Left colon (tissue), 2 donors: Measurements from ENCODE around the gene ATXN10. TPM values are rescaled to one million over a fixed set of nuclear protein-coding genes. Genes with fewer than 3 reads are reported as not detected.
"Not testable (repeated sequence)": the region's sequence is repeated elsewhere in the genome, so short reads cannot be mapped to it uniquely, and the experiment has no call there.

Experiments used
- ATAC-seq: fragments of 200-7000 bp; cut with Tn5 transposase; one replicate; pipeline ENCODE4 v1.9.1; 2020; ENCODE audit warnings: mild to moderate bottlenecking, moderate library complexity
- DNase-seq, 2 donors: peaks; one replicate each; pipeline ENCODE4 v3.0.0-alpha.2; 2020
- intact Hi-C, 2 donors: fragments of 100-400 bp; cut with DNase I in 1 of 2; cut with micrococcal nuclease in 1 of 2; formaldehyde crosslinking; loops; one replicate each; pipeline versions ENCODE4 v1.11.2 to v1.14.0; 2022; cut with DNase I, micrococcal nuclease
- long read RNA-seq: library from polyadenylated mRNA; unstranded; transcript quantifications from one replicate; pipeline ENCODE4 v2.0.0, GENCODE V29; 2021
- total RNA-seq, 2 donors: library from RNA; stranded (reverse); fragmentation: NEBNext Ultra II Directional; extraction: Animal tissue kit (Norgen Biotek cat#: 25700); gene quantifications; one replicate each; pipeline ENCODE4 v1.2.1, GENCODE V29; 2021
- donor health status: DM: no; HTN: no; CAD: no.
- donor health status: DM: yes; HTN: yes; CAD: no.

ATXN10 gene, protein sequence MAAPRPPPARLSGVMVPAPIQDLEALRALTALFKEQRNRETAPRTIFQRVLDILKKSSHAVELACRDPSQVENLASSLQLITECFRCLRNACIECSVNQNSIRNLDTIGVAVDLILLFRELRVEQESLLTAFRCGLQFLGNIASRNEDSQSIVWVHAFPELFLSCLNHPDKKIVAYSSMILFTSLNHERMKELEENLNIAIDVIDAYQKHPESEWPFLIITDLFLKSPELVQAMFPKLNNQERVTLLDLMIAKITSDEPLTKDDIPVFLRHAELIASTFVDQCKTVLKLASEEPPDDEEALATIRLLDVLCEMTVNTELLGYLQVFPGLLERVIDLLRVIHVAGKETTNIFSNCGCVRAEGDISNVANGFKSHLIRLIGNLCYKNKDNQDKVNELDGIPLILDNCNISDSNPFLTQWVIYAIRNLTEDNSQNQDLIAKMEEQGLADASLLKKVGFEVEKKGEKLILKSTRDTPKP
- 10 to 100 TPM; 65.6 to 69.9 TPM for total RNA-seq
- long read RNA-seq, transcript ATXN10-201 (12 exons, 3,329 nt), result major isoform, 103 of 112 reads
- long read RNA-seq, partial matches to known transcripts, result 1 of 112 reads
- long read RNA-seq, other reads (novel, unspliced or antisense), result 7 of 112 reads

DNA sequence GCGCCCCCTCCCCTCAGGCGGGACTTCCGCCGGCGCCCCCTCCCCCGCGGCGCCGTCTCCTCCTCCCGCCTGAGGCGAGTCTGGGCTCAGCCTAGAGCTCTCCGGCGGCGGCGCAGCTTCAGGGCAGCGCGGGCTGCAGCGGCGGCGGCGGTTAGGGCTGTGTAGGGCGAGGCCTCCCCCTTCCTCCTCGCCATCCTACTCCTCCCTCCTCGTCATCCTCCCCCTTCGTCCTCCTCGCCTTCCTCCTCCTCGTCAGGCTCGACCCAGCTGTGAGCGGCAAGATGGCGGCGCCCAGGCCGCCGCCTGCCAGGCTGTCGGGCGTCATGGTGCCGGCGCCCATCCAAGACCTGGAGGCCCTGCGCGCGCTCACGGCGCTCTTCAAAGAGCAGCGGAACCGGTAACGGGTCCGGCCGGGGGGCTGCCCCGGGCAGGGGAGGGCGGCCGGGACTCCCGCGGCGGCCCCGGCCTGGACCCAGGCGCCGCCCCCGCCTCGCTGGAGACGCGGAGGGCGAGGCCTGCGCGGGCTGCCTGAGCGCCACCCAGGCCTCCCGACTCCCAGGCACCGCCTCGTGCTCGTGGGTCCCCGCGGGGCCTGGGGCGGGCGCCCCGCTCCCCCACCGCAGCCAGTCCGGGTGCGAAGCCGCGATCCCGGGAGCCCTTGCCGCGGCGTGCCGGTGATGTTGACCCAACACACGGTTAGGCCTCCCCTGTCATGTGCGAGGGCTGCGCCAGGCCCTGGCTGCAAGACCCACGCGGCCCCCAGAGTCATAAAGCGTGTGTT lies at the start of gene ATXN10:
Gene ATXN10 (plus strand): TSS at position 52 of the 781 bp plus-strand sequence. CDS start 230 bp downstream, at position 282.
- ATAC-seq (peak; percentile 82), DNase-seq (peak; percentile 61 to 67)
- intact Hi-C loops, result no loop called here

DNA sequence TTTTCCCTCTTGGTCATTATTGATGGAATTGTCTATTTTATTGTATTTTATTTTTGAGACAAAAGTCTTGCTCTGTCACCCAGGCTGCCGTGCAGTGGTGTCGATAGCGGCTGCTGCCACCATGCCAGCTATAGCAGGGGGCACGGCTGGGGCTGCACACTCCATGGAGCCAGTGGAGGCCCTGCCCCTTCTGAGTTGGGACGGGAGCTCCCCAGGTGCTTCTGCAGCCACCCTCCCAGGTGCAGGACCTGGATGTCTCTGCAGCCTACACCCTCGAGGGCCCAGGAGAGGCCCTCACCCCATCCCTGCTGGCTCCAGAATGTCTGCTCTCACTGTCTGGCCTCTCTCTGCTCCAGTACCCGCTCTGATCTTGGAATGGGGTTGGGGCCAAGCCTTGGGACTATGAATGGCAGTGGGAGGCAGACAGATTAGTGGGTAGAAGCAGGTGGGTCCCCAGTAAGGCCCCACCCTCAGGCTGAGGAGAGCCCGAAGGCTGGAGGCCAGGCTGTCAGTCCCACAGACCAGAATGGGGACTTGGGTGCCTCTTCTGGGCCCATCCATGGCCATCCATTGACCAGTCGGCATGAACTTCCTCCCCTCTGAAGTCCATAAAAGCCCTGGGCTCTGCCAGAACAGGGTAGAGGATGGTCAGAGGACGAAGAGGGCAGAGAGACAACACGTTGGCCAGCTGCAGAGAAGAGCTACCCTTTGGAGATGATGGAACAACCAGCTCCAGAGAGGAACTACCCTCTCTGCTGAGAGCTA lies 49.6 kb upstream of the ATXN10 start:
- intact Hi-C loops, result no loop called here
- no peak for ATAC-seq
- no peak for DNase-seq

DNA sequence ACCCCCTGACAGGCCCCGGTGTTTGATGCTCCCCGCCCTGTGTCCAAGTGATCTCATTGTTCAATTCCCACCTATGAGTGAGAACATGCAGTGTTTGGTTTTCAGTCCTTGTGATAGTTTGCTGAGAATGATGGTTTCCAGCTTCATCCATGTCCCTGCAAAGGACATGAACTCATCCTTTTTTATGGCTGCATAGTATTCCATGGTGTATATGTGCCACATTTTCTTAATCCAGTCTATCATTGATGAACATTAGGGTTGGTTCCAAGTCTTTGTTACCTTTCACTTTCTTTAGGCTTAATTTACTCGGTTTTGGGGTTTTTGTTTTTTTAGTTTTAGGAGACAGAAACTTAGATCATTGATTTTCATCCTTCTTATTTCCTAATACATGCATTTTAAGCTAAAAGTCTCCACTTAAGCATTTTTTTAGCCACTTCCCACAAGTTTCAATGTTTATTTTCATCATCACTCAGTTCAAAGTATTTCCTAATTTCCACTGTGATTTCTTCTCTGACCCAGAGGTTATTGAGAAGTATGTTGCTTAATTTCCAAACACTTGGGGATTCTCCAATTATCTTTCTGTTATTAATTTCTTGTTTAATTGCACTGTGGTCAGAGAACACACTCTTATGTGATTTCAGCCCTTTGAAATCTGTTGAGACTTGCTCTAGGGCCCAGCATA lies 48.0 kb upstream of the ATXN10 start:
- ATAC-seq, result not testable (repeated sequence)

DNA sequence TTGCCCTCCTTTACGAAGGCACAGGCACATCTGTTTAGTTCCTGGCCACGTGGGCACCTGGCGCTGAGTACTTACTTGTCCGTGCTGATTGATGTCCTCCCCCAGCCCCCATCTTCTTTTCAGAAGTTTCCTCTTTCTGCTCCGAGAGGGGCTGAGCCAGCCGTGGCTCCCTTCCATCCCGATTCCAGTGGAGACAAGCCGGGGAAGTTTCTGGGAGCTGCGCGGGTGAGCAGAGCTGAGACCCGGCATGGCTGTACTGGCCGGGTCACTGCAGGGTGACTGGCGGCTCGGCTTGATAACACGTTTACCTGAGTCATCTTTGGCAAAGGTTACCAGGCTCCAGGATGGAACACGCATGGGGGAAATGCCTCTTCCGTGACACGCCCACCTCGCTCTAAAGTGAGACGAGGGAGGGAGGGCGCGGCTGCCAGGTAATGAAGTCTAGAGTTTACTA lies 45.4 kb upstream of the ATXN10 start:
- DNase-seq (peak; percentile 85 to 88), ATAC-seq (peak; percentile 97)
- intact Hi-C loops, result no loop called here

More for the DNA sequence above, 48.0 kb upstream of the ATXN10 start:
- DNase-seq, intact Hi-C loops: not testable (repeated sequence)

DNA sequence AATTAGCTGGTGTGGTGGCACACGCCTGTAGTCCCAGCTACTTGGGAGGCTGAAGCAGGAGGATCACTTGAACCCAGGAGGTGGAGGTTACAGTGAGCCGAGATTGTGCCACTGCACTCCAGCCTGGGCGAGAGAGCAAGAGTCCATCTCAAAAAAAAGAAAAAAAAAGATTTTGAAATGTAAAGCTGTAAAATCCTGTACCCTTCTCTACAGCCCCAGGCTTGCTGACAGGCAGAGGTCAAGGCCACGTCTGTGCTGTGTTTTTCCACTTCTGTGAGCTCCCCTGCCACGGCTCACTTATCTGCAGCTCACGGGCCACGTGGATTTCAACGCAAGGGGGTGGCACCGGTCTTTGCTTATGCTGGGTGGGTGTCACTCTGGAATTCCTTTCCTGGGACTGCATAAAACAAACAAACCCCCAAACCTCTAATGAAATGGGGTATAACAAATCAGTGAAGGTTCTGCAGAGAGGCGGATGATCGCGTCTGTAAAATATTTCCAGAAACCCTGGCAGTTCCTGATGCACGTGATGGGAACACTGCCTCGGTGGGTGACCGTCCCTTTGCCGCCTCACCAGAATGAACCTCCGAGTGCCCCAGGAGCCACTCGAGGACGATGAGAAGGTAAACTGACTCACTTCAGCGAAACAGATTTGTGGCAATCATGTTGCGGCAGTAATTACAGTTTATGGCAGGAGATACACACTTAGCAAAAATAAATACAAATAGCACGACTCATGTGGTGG lies 44.0 kb upstream of the ATXN10 start:
- ATAC-seq (no peak), DNase-seq (no peak)
- intact Hi-C loops, result no loop called here

DNA sequence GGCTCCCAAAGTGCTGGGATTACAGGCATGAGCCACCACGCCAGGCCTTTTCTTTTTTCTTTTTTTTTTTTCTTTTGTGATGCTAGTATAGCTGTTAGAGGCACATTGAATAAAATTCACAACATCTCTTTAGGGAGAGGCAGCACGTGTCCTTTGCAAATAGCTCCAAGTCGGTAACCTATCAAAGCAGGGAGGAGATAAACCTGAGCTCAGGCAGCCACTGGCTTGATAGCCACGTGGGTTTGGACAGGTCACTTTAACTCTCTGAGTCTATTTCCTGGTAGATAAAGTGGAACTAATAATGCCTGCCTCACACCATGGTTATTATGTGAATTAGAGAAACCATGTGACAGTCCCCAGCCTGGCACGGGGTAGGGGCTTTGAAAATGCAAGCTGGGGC lies 43.1 kb upstream of the ATXN10 start:
- intact Hi-C loops, result no loop called here
- DNase-seq (no peak), ATAC-seq (peak; percentile 23)

DNA sequence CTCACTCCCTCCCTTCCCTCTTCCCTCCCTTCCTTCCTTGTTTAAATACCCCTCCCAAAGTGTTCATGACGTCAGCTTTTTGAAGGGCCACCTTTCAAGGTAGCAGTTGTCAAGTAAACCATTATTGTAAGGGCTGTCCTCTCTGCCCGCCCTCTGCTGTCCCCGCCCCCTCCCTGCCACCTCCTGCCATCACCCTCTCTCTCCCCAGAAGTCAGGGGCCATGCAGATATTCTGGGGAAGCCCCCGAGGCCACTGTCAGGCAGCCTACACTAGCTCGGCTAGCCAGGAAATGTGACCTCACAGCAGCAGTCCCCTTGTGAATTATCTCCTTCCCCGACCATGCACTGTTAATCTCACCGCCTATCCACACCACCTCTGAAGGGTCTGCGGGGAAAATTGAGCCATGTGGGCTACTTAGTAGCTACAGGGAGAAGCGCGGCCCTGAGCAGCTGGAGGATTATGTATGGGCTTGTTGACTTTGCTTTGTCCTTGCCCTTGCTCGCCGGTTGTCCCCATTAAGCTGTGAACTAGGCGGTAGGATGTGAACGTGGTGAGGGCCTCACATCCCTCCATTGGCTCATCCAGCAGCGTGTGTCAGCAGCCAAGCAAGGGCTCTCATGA lies 42.1 kb upstream of the ATXN10 start:
- ATAC-seq, result peak; percentile 10
- no peak for DNase-seq
- intact Hi-C loops, result no loop called here

DNA sequence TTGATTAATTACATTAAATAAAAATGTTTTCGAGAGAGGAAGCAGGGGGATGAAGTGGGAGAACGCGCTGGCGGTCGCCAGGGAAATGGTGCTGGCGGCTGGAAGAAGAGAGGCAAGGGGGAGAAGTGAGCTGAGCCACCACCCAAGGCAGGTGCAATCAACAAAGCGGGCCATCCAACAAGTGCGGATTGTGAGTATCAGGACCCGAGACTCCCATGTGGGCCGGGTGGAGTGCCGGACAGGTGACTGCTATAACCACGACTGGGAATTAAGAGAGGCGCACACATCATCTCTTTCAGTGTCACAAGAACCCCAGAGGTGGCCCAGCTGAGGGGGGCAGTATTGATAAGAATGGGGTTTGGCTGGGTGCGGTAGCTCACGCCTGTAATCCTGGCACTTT lies 41.2 kb upstream of the ATXN10 start:
- no peak for ATAC-seq
- intact Hi-C loops, result no loop called here
- no peak for DNase-seq

DNA sequence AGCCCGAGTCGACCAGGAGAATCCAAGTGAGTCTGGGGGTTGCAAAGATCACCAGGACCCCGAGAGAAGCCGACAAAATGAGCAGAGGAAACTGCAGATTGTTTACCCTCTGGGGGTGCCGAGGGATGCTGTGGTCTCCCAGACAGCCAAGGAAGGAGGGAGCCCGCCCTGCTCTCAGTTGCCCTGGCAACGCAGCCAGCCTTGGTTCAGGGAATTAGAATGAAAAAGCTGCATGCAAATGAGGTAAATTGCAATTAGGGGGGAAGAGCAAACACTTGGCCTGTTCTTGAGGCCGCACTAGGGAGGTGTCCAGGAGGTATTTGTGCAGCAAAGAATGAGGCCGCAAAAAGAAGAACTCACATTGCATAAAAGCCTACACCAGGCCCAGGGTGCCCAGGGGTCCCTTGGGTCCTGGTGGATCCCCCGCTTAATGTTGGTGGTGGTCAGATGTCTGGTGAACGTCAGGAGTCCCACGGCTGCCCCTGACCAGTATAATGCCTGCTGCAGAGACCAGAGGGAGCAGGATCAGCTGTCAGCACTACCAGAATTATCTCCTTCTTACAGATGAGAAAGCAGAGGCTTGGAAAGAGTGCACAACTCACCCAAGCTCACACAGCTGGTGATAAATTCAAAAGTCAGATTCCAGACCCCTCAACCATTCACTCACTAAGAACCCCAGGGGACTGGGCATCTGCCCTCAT lies 40.3 kb upstream of the ATXN10 start:
- DNase-seq, result no peak

DNA sequence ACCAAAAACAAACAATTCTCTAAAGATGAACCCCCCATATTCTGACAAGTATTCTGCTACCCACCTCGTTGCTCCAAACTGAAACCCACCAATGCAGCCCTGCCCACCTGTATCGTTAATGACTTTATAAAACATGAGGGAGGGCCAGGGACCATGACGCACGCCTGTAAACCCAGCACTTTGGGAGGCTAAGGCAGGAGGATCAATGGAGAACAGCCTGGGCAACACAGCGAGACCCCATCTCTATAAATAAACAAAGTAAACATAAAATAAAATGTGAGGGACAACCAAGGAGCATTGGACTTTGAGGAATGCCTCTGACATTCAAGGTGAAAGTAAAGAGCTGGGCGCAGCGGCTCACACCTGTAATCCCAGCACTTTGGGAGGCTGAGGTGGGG lies 39.8 kb upstream of the ATXN10 start:
- ATAC-seq, result no peak
- no peak for DNase-seq
- intact Hi-C loops, result no loop called here

More for the DNA sequence above, 40.3 kb upstream of the ATXN10 start:
- intact Hi-C loops, result no loop called here
- no peak for ATAC-seq

DNA sequence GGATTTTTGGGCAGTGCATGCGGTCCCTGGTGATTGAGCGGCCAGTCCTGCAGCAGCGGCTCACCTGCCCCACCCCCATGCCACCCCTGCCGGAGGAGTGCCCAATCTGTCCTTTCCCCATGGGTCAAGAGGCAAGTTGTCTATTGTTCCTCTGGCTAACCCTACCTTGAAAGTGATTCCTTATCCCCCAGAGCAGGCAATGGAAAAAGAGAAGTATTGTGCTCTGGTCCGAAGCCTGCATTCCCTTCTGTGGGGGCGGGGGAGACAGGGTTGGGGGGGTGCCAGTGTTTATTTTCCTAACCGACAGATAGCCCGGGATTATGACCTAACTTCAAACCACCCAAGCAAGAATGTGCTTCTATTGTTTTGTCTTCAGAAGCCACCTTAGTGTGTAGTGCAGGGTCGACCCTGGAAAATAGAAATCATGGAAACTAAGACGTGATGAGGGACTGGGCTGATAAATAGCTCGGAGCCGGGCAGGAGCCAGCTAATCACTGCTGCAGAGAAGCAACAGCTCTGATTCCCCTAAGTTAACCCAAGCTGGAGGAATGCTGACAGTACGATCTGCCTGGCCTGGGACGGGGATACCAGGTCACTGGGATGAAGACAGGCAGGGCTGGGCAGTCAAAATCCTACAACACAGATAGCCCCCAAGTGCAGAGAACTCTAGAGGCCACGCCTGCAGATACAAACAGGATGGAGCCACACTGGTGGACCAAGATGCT lies 38.7 kb upstream of the ATXN10 start:
- ATAC-seq (no peak), DNase-seq (no peak)
- intact Hi-C loops, result no loop called here

DNA sequence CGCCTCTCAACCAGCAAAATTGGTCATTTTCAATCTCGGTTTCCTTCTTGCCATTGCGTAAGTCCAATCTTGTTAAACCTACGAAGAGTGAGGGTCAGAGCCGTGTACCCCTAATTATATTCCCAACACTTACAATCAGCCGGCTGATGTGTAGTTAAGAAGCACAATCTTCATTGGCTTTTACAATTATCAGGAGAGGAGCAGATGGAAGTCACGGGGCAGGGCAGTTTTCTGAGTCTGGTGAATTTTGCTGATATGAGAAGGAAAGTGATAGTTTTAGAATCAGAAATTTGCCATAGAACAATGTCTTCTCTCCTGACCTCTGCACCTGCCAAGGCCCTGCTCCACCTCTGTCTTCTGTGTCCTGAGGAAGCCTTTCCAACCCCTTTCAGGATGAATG lies 35.0 kb upstream of the ATXN10 start:
- no peak for ATAC-seq
- intact Hi-C loops, result no loop called here
- DNase-seq, result no peak

DNA sequence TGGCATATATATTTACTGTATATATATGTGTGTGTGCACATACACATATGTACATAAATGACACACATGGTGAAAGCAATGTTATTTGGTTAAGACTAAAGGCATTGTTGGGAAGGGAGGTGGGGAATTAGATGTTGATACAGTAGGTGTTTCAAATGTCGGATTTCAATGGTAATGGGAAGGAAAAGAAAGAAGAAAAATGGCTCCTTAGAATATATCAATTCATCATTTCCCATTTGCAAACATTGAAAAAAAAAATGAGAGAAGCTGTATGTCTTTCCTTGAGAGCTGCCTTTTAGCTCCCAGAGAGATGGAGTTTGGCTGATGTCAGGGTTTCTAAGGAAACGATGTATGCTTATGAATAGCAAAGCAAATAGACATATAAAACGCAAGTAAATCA lies 33.4 kb upstream of the ATXN10 start:
- DNase-seq (no peak), ATAC-seq (no peak)
- intact Hi-C loops, result no loop called here

DNA sequence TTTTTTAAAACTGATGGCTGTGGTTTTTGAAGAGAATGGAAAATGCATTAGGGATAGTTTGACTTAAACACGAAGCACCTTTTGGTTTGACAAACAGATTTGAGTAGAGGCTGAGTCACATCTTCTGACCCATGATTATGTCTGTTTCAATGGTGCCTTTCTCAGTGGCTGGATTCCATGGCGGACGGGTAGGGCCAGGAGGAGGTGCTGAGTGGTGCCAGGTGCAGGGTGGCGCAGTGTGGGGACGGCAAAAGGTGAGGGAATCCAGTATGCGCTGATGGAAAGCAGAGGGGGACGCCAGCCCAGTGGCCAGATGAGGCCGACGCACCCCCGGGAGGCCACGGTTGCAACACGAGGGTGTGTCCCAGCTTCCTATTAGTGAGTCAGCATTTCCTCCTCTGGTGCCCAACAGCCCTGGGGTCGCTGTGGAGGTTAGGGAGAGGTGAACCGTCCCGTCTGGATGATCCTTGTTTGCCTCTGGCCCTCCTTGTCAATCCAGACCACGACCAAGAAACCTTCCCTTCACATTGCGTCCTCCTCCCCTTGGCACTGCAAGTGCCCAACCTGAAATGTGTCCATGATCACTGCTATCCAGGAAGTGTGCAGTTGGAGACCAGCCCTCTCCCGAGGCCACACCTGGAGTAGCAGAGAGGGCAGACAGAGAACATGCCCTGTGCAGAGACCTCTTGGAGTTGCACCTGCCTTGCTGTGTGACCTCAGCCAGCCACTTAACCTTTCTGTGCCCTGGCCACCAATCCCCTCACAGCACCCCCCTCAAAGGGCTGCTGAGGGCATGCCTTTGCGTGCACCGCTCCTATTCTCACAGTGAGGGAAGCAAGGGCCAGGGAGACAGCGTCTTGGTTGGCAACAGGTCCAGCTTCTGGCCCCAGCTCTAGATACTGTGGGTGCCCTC lies 32.5 kb upstream of the ATXN10 start:
- ATAC-seq, result peak; percentile 92
- peak; percentile 44 to 50 for DNase-seq
- intact Hi-C loops, result no loop called here

DNA sequence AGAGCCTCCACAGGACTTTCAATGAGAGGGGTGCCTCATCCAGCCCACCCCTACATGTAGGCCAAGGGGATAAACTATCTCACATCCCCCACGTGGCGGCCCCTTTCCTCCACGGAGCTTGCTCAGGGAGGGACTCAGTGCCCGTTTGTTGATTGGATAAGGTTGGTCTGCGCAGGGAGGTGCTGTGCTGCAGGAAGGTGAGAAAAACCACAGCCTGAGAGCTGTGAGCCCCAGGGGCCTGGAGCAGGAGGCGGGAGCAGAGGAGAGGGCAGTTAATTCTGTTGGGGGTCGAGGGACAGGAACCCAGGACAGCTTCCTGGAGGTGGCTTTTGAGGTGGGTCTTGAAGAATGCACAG lies 31.9 kb upstream of the ATXN10 start:
- no peak for ATAC-seq
- no peak for DNase-seq
- intact Hi-C loops, result loop anchor here in 1 of 2 donors (10.0 kb wide), 2 partner anchors 195 to 225 kb away; no protein-coding TSS in a partner anchor
